HG02973 (cell line): ENCODE results near the gene SYNDIG1.

Source experiments
- ATAC-seq: cut with Tn5 transposase; IDR thresholded peaks from one replicate; pipeline ENCODE4 v1.9.1; 2021; ENCODE audit warnings: moderate library complexity; ENCODE audit not compliant: unreplicated experiment

SYNDIG1 gene

DNA sequence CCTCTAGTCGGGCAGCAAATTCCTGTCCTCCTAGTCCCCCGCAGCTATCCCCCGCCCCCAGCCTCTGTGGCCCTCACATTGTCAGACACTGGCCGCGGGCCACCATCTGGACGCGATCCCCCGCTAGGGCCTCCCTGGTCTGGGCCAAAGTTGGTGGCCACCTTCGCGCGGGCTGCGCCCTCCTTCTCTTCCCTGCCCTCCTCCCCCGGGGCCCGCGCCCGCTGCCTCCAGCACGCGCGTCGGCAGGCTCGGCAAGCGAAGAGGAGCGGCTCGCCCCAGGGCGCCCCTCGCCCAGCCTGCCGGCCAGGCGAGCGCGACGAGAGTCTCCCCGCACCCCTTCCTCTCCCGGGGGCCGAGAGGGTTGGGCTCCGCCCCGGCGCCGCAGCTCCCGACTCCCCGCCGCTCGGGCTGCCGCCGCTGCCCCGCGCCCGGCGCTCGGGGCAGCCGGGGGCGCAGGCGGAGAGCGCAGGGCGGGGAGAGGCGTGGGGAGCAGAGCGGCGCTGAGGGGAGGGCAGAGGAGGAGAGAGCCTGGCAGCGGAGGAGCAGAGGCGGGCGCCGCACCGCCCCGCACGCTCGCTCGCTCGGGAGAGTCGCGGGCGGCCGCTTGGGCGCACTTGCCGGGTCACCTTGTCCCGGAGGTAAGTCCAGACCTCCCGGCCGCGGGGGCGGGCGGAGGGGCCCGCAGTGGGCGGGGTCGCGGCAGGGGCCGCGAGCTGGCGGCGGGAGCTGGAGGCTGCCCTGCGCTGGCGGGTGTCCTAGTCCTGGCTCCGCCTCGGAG, at the start of gene SYNDIG1:
SYNDIG1 (plus strand) TSS at position 514 of the 778 bp plus-strand sequence. CDS start 73,469 bp downstream, outside the sequence.
- no peak for ATAC-seq

DNA sequence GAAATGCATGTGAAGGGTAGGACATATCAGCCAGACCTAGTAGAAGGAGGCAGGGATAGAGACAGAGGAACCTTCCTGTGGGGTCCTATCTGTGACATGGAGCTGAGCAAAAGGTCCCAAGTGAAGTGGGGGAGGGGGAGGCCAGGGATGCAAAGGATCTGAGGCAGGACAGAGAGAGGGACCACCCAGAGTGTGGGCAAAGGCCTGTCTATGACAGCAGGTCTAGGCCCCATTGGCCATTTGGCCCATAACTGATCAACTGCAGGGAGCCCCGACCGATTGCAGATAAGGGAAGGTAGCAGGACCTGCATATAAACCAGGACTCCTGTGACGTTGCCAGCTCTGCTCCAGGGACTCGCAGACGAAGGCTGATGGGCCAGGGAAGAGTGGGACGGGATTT, 49.6 kb upstream of the SYNDIG1 start:
- no peak for ATAC-seq

DNA sequence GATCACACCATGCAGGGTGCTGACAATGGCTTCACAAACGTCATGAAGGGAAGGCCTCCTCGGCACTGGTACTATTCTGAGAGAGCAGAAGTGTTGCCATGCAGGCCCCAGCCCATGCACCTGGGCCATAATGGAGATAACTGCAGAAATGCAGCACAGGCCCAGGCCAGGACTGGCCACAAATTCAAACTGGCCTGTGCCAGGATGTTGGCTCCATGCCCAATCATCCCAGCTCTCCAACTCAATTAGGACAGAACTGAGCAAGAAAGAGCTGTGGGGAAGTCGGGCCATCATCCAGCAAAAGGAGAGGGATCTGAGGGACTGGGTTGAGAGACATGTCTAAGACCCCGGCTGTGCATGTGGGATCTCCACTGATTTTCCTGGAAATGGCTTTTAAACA, 48.9 kb upstream of the SYNDIG1 start:
- ATAC-seq: no peak

DNA sequence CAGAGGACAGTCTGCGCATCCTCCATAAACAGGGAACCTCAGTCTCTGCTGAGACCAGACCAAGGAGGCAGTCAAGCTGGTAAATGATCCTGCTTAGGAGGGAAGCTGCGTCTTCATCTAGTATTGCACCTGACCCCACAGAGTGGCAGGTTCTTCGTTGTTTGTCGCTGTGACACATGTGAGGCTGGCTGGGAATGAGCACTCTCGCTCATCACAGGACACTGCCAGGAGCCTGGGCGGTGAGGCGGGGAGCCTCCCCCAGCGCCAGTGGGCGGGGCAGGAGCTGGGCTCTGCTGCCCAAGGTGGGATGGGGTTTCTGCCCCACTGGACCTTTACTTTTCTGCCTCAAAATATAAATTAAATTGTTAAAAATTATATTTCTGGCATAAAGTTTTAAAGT, 48.4 kb upstream of the SYNDIG1 start:
- ATAC-seq: no peak

DNA sequence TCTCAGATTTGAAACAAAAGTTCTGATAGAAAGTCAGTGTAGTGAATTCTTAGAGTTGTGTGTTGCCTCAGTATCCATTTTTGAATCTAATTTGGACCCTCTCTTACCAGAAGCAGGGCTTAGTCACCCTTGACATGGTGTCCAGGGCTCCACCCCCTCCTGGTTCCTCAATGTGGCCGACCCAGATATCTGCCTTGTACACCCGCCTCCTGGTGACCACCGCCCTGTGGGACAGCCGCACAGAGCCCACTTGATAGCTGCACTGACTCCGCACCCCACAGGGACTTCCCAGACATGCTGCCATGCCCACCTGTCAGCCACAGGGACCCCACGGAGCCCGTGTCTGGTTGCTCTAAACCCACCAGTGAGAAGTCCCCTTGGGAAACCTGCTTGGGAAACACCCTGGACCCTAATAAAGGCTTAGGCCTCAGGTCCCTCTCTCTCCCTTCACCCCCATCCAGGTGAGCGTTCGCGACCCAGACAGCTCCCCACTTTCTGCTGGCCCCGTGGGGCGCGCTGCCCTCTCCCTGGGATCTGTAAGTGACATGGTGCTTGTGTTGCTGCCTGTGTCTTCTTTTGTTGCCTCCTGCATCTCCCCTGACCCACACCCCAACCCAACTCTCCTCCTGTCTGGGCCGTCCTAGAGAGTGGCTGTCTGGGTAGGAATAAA, 47.2 kb upstream of the SYNDIG1 start:
- no peak for ATAC-seq

DNA sequence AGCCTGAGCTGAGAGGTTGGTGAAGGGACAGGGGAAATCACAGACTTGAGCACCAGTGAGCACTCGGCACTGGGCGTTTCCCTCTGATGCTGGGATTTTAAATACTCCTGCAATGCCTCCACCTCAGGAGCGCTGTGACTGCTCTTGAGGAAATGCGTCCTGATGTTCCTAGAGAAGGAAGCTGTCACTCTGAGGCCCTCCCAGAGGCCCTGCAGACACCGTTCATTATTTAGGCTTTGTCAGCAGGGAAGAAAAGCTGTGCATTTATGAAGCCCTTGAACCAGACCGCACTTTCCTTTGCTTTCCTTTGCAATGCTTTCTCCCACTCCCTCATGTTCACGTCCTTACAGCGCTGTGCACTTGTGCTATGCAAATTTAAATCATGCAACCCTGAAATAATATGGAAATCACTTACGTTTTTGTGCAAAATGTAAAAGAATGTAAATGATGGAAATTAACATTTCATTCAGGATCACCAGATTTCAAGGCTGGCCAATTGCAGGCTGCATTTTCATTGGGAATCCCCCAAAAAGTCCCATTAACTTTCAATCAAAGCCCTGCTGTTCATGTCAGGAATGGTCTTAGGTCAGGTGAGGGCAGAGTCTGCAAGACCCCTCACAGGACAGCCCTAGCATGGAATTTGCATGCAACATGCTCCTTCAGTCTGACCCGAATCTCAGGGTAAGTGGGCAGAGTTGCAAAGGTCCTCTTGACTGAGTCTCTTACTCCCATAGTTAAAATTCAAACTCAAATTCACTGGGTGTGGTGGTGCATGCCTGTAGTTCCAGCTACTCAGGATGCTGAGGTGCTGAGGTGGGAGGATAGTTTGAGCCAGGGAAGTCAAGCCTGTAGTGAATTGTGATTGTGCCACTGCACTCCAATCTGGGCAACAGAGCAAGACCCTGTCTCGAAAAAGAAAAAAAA, 45.8 kb upstream of the SYNDIG1 start:
- no peak for ATAC-seq

DNA sequence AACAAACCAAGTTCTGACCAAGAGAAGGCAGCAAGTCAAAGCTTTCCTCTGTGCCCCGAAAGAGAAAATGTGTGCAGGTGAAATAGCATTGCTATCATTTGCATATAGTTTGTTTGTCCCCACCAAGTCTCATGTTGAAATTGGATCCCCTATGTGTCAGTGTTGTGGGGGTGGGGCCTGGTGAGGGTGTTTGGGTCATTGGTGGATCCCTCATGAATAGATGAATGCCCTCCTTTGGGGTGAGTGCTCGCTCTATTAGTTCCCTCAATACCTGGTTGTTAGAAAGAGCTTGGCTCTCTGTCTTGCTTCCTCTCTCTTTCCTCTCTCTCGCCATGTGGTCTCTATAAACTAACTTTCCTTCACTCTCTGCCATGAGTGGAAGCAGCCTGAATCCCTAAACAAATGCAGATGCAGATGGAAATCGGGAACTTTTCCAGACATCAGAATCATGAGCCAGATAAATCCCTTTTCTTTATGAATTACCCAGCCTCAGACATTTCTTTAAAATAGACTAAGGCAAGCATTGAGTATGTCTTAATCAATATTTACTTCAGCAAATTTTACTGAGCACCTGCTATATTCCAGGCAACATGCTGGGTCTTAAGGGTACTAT, 43.8 kb upstream of the SYNDIG1 start:
- ATAC-seq: no peak

DNA sequence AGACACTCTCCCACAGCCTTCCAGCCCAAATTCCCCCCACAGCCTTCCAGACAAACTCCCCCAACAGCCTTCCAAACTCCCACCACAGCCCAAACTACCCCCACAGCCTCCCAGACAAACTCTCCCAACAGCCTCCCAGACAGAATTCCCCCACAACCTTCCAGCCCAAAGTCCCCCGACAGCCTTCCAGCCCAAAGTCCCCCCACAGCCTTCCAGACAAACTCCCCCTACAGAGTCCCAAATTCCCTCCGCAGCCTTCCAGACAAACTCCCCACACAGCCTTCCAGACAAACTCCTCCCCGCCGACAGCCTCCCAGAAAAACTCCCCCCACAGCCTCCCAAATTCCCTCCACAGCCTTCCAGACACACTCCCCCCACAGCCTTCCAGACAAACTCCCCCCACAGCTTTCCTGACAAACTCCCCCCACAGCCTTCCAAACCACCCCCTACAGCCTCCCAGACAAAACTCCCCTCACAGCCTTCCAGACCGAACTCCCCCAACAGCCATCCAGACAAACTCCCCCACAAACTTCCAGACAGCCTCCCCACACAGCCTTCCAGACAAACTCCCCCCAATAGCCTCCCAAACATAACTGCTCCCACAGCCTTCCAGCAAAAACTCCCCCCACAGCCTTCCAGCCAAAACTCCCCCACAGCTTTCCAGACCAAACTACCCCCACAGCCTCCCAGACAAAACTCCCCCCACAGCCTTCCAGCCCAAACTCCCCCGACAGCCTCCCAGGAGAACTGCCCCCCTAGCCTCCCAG, 38.0 kb upstream of the SYNDIG1 start:
- no peak for ATAC-seq

DNA sequence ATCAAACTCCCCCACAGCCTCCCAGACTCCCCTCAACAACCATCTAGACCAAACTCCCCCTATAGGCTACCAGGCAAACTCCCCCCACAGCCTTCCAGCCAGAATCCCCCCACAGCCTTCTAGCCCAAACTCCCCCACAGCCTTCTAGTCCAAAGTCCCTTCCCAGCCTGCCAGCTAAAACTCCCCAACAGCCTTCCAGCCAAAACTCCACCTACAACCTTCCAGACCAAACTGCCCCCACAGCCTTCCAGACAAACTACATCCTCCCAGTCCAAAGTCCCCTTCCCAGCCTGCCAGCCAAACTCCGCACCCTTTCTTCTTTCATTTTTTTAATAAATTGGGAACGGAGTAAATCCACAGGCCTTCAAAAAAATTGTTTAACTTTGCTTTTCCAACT, 37.4 kb upstream of the SYNDIG1 start:
- ATAC-seq: no peak

DNA sequence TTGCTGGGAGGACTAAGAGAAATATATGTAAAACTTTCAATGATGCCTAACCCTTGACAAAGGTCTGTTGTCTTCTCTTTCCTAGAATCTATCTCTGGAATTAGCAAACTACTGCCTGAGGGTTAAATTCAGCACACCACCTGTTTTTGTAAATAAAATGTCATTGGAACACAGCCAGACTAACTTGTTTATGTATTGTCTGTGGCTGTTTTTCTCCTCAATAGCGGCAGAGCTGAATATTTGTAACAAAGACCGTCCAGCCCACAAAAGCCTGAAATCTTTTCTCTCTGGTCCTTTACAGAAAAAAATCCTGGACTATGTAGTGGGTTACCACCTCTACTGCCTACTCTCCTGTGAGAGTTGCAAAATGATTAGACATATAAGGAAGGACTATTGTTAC, 33.3 kb upstream of the SYNDIG1 start:
- ATAC-seq: no peak

DNA sequence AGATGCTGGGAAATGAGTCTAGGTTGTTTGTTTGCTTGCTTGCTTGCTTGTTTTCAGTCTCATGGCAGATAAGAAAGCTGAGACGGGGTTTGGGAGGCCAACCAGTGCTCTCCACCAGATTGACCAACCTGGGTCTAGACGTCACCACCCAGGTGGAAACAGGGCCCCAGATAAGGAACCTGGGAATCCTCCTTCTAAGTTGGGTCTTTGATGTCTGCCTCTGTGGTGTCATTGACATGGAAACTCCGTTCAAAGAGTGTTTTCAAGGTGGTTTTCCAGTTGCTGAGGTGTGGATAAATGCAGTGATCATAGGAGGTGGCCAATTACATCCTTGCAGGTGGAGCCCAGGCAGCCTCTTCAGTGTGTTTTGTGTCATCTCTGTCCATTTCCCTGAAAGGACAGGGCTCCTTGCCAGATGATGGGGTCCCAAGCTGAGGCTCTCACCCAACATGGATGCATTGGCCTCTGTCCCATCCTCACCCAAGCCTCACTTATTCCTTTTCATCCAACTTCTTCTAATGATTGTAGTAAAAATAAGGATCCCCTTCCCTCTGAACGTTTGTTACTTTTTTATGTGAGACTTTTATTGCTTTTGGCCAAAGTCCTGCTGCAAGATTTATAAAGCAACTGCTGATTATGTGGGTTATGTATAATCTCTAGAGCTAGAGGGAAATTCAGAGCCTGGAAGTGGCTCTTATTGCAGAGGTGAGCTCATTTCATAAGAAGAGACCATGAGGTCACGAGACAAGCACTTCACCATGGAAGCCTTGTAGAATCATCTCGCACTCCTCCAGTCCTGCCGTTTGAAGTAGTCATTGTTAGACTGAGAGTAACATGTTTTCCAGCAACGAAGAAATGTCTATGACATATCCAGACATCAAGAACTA, 32.0 kb upstream of the SYNDIG1 start:
- no peak for ATAC-seq

DNA sequence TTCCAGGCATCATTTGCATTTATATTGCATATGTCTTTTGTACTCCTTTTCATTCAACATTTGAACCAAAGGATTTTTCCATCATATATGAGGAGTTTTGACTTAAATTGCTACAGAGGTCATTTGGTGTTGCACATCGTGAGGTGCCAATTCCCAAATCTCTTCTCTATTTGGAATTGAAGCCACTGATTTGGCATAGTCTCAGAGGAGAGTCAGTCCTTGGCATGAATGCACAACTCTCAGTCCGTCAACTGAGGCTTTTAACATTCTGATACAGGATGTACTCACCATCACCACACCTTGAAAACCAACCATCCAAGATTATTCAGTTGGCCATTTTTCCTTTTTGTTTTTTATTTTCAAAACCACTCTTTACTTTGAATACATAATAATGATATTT, 31.1 kb upstream of the SYNDIG1 start:
- ATAC-seq: no peak

DNA sequence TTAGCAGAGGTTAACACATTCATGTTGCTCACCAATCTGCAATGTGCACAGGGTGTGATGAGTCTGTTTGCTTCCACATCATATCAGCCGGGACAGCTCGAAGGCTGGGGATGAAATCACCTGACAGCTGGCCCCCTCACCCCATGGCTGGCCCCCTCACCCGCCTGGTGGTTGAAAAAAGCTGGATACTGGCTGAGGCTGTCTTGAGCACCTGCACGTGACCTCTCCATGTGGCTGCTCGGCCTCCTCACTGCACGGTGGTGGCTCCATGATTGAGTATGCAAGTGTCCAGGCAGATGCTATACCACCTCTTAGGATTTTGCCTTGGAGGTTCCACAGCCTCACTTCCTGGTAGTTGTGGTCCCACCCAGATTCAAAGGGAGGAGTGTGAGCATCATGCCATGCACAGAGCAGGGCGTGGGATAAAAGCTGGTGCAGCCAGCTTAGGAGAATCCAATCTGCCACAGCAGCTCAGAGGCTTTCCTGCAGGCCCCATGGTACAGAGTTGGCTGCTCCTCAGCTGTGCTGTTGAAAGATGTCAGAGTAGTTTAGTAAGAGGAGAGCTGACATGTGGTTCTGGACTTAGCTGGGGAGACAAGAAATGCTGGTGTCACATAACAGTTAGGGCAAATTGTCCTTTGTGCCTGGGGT, 29.6 kb upstream of the SYNDIG1 start:
- no peak for ATAC-seq

DNA sequence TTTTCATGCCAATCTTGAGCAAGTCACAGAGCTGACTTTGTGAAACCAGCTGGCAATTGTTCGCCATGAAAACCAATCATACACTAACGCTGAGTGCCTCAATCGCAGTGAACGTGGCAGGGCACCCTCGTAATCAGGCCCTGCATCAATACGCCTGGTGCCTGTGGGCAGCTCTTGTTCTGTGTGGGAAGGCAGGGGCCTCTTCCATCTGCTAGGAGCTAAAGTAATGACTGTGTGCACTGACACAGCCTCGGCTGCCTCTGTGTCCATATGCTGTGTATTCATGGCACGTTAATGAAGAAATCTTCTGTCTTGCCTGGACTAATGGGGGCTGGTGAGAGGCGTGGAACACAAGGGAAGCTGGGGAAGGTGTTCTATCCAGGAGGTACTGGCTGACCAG, 27.8 kb upstream of the SYNDIG1 start:
- no peak for ATAC-seq

DNA sequence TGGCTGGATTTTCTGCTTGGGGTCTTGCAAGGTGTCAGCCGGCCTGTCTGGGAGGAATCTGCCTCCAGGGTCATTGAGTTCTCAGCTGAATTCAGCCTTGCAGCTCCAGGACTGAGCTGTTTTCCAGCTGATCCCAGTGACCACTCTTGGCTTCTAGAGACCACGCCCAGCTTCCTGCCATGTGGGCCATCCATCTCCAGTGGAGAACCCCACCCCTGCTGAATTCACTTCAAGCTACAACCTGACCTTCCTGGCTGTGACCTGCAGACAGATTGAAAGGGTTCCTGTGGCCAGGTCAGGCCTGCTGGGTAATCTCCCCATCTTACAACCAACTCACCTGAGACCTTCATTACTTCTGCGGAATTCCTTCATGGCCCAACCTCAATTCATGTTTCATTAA, 26.5 kb upstream of the SYNDIG1 start:
- no peak for ATAC-seq

DNA sequence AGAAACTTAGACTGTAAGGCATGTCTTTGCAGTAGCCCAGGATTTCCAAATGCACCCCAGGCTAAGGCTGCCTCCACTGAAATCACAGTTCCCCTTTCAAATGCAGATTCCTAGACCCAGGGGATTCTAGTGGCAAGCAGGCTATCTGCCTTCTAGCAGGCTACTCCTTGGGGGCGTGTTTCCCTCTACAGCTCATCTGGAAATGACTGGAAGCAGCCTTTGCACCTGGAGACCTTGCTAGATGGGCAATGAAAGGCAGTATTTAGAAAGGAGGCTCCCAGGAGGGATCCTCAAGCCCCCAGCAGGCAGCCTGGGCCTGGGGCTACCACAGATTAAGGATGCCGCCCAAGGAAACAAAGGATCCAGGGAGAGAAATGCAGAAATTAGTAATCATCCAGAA, 26.0 kb upstream of the SYNDIG1 start:
- no peak for ATAC-seq

DNA sequence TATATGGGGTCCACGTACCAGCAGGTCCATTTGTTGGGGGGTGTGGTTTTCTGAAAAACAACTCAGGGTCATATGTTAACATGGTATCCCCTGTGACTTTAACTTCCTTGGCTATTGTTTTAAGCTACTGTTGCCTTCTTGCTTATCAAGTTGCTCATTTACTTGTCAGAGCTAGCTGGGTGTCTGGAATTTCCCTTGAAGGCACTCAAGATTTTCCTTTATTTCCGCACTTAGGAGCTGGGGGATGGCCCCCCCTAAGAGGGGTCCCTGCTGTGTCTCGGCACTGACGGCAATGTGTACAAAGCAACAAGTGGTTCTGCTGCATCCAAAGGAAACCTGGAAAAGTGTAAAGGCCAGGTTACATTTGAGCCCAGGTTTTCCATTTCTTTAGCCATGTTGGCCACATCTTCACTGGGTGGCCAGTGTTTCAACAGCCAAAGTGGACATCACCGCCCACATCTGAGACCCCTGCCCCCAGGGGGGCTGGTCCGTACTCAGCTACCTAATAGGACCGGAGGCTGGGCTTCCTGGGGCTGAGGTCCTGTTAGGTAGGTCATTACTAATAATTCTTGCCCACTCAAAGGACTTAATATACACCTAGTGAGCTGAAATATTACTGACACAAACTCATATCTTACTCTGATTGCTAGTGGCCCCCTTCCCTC, 24.8 kb upstream of the SYNDIG1 start:
- no peak for ATAC-seq

DNA sequence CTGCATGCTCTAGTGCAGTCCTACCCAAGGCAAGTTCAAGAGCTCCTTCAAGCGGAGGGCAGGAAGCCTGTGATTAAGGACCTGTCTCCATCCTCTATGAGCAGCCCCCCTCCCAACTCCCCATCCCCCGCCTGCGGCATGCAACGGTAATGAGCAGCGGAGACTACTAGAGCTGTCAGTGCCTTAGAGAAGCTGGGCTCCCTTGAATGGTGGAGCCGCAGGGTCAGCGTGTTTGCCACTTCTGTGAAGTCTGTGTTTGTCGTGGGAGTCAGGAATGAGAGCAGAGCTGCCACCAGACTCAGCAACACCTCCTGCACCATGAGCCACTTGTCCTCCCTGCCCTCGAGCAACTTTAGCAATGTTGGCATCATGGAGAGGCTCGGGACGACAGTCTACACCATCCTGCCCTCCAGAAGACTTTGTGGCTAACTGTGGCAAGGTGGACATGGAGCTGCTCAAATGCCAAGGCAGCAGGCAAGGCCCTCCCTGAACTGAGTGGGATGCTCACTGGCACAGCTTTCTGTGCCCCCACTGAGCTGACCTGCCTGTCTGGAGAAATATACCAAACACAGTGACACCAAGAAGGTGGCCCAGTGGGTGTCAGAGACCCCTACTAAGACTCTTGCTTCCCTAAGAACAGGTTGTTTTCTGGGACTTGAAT, 23.8 kb upstream of the SYNDIG1 start:
- ATAC-seq: no peak
